Left renal pelvis (tissue), 4 donors: ENCODE measurements around the gene NBPF26. TPM values are rescaled to one million over a fixed set of nuclear protein-coding genes. Genes with fewer than 3 reads are reported as not detected.
"Not testable (repeated sequence)": the region's sequence is repeated elsewhere in the genome, so short reads cannot be mapped to it uniquely, and the experiment has no call there.

Source experiments
- DNase-seq, 4 donors: peaks; one replicate each; pipeline ENCODE4 v3.0.0-alpha.2; 2013; ENCODE audit warnings: low read depth in 4 of 4, low spot score in 3 of 4
- polyA plus RNA-seq, 4 donors: library from polyadenylated mRNA; unstranded; fragments of 120-200 nt; gene quantifications; one replicate each; pipeline ENCODE4 v1.2.1, GENCODE V29; 2013; ENCODE audit not compliant: insufficient read length in 4 of 4

NBPF26 gene
- polyA plus RNA-seq, result 10 to 100 TPM in 3 of 4 donors, 1 to 10 TPM in 1; 3.9 to 15.6 (median 13.0) TPM

DNA sequence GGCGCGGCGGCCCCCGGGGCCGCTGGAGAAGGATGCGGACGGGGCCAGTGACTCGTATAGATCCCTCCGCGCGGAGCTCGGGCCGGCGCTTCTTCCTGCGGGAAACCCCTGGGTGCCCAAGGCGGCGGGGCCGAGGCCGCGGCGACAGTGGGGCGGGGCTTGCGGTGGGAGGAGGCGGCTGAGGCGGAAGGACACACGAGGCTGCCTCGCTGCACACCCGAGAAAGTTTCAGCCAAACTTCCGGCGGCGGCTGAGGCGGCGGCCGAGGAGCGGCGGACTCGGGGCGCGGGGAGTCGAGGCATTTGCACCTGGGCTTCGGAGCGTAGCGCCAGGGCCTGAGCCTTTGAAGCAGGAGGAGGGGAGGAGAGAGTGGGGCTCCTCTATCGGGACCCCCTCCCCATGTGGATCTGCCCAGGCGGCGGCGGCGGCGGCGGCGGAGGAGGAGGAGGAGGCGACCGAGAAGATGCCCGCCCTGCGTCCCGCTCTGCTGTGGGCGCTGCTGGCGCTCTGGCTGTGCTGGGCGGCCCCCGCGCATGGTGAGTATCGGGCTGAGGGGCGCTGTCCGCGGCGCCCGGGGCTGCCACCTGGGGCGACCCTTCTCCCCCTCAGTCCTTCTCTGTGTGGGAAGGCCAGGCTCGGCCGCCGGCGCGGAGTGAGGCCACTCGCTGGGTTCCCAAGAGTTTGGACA is at the start of gene NBPF26:
TSS of gene NBPF26 (plus strand) at position 231 of the 688 bp plus-strand sequence.
- DNase-seq, result peak in 1 of 4 donors; percentile 36

DNA sequence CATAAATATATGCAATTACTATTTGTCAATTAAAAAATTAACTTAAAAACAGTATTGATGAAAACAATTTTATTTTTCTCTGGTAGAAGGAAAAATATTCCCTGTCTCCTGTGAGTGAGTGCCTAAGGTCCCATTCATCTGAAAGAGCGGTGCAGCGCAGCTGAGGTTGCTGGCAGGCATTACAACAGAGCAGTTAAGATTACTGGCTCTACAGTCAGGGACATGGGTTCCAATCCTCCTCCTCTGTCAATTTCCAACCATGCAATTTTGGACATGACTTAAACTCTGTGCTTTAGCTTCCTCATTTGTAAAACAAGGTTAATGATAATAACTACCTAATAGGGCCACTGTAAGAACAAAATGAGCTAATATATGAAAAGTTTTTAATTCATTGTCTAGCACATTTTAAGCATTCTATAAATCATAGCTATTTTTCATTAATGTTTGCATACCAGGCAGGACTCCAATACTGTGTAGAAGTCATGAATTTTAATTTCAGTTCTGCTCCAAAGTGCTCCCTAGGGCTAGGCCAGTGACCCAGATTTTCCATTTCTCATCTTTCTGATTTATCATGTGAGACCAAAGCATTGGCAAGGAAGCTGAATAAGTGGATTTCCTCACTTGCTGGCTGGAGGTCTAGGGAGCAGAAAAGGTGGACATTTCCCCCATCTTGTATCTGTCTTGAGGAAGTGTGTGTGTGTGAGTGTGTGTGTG is 43.5 kb upstream of the NBPF26 start:
- not testable (repeated sequence) for DNase-seq

DNA sequence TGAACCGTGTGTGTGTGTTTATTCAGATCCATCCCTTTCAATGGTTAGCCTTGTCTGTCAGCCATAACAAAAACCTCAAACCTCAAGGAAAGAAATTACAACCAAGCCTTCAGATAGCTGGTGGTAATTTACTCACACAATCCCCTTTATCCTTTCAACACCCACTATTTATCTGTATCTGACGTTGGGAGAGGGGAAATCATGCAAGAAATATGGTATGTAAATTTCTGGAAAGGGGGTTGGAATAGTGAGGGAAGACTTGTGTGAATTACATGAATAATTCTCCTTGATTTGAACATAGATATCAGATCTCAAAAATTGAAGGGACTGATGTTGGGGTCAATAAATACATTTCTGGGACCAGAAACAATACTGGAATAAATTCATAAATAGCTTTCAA is 42.8 kb upstream of the NBPF26 start:
- not testable (repeated sequence) for DNase-seq

DNA sequence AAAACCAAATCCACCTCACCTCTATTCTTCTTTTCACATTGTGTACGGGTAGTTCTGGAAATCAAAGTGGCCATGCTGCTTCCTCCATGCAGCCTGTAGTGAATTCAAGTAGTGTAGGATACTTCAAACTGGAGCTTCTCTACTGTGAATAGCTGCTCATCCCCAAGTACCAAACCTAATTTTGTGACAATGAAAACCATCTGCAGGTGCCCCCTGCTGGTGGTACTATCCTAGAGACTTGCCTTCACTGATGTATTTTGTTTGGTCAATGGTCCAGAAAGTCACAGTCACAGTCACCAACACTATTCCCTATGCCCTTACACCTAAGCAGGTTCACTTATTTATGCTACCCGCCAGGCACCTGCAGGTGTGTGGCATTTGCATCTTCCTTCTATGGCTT is 39.3 kb upstream of the NBPF26 start:
- not testable (repeated sequence) for DNase-seq

DNA sequence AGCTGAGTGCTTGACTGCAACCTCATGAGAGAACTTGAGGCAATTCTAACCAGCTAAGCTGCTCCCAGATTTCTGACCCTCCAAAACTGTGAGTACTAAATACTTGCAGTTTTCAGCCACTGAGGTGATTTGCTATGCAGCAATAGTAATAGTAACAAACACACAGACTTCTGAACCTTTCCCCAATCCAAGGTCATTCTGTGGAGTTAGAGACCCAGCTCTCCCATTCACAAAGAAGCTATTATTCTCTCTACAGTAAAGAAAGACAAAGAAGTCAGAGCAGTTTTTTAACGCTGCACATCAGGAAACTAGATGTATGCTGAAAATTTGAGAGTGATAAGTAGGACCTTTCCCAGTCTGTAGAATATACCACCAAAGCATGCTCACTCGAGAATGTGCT is 38.1 kb upstream of the NBPF26 start:
- not testable (repeated sequence) for DNase-seq

DNA sequence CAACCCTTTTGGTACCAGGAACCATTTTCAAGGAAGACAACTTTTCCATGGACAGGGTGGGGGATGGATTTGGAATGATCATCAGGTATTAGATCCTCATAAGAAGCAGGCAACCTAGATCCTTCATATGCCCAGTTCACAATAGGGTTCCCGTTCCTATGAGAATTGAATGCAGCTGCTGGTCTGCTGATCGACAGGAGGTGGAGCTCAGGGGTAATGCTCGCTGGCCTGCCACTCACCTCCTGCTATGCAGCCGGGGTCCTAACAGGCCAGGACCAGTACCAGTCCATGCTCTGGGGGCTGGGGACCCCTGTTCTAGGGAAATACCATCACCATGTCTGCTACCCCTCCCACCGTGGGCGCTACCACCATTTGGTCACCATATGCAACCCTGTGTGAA is 36.5 kb upstream of the NBPF26 start:
- not testable (repeated sequence) for DNase-seq

DNA sequence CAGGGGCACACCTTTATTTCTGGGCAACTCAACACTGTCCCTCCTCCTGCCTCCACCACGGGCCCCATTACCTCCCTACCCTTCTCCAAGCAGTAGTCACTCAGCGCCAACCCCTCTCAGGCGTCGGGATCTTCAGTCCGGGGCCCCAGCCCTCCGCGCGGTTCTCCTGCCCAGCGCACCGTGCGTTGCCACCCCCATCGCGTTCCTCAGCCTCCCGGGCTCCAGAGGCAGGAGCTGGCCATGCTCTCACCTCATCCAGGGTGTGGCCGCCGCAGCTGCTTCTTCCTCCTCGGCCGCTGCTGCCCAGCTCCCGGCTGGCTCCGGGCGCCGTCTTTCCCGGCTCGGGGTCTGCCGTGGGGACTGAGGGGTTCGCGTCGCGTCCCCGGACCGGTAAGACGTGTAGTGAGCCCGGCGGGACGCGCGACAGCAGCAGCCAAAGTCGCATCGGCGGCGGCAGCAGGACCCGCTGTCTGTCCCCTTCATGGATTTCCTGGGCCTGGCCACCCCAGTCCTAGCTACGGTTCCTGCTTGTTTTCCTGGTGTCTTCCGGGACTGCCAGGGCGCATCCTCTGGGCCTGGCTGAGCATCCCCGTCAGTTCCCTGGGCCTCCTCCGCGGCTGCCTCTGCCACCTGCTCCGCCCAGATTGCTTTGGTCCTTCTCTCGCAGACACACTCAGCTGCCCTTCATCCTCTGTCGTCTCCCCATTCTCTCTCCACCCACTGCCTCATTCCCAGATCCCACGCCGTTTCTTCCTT is 22.8 kb upstream of the NBPF26 start:
- not testable (repeated sequence) for DNase-seq

DNA sequence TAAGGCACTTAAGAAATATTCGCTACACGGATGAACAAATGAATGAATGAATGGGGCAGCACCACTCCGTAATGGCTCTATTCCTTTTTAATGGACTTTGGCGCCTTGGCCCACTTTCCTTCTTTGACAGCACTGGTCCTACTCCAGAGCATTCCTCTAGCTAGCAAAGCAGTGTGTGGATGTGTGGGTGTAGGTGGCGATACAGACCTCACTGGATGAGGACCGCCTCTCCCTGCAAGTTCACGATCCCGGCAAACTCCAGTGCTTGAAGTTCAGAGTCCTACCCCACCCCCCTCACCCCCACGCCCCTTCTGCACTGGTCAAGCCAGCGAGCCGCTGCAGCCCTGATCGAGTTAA is 409 bp upstream of the NBPF26 start:
- DNase-seq, result not testable (repeated sequence)

DNA sequence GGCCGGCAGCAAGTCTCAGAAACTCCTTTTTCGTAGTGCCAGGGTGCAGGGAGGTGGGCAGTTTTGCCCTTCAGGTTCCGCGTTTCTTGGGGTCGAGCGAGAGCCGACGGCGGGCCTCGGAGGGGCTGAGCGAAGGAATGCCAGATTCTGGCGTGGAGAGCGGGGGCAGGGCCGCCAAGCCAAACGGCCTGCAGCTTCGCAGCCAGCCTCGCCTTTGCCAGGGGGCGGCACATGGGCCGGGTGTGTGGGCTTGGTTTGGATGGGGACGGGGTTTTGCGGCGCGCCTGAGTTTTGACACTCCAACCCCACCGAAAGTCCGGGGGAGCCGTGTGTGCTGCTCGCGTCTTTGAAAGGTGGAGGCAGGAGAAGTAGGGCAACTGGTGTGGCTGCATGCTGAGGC is 762 bp downstream of the NBPF26 start:
- not testable (repeated sequence) for DNase-seq

DNA sequence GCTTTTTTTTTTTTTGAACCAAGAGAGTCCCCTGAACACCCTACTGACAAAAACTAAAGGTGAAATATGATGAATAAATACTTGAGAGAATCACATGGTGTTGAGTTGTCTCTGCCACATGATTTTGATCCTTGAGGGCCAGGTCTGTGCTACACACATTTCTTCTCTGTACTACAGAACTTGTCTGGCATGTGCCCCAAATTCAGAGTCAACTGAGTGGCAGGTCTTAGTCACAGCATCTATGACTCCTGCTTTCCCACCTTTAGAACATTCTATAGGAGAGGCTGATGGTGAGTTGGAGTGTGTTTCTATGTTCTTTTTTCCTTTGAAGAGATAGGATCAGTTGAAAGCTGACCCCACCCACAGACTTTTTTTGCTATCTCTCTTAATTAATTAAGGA is 5.1 kb downstream of the NBPF26 start:
- DNase-seq, result not testable (repeated sequence)

DNA sequence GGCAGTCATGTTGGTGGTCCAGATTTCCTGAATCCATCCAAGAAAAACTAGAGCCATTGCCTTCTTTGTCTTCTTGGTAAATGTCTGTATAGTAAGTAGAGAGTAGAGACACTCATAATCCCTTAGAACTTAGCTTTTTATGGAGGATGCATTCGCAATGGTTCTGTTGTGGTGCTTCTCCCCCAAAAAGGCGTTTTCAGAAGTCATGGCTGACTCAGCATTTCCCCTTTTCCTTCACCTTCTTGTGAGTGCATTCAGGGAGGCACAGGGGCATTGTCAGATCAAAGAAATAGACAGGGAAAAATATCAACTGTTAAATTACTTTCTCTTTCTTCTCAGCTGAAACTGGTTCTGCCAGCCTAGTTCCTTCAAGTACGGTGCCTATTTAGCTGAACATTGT is 45.3 kb downstream of the NBPF26 start:
- DNase-seq, result not testable (repeated sequence)

DNA sequence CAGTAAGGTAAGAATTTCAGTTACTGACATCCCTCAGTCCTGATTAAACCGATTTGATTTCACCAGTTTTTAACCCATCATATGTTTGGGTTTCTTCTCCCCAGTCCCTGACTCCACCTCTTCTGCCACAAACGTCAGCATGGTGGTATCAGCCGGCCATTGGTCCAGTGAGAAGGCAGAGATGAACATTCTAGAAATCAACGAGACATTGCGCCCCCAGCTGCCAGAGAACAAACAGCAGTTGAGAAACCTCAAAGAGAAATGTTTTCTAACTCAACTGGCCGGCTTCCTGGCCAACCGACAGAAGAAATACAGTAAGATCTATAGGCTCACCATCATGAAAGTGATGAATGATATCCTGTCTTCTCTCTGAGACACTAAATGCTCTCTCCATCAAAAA is 81.7 kb downstream of the NBPF26 start:
- not testable (repeated sequence) for DNase-seq

DNA sequence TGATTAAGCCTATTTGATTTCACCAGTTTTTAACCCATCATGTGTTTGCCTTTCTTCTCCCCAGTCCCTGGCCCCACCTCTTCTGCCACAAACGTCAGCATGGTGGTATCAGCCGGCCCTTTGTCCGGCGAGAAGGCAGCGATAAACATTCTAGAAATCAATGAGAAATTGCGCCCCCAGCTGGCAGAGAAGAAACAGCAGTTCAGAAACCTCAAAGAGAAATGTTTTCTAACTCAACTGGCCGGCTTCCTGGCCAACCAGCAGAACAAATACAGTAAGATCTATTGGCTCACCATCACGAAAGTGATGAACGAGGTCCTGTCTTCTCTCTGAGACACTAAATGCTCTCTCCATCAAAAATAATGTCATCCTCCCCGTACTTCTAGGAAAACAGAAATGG is 88.1 kb downstream of the NBPF26 start:
- DNase-seq, result not testable (repeated sequence)

DNA sequence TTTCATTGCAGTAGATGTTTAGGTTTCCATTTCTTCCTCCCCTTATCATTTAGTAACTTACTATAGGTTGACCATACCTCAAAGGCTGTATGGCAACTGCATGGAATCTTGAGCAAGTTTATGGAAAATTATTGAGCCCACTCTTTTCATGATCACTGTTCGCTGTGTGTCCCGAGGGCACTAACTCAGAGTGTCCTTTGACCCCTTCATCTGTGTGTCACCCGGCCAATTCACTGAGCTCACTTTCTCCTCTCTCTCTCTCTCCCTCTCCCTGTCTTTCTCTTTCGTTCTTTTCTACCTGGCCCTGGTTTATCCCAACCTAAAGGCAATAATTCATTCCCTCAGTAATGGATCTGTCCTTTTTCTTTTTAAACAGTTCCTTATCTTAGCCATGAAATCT is 101.3 kb downstream of the NBPF26 start:
- DNase-seq, result not testable (repeated sequence)

DNA sequence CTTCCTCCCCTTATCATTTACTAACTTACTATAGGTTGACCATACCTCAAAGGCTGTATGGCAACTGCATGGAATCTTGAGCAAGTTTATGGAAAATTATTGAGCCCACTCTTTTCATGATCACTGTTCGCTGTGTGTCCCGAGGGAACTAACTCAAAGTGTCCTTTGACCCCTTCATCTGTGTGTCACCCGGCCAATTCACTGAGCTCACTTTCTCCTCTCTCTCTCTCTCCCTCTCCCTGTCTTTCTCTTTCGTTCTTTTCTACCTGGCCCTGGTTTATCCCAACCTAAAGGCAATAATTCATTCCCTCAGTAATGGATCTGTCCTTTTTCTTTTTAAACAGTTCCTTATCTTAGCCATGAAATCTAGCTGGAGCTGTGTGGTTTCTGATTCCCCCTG is 102.9 kb downstream of the NBPF26 start:
- DNase-seq, result not testable (repeated sequence)

DNA sequence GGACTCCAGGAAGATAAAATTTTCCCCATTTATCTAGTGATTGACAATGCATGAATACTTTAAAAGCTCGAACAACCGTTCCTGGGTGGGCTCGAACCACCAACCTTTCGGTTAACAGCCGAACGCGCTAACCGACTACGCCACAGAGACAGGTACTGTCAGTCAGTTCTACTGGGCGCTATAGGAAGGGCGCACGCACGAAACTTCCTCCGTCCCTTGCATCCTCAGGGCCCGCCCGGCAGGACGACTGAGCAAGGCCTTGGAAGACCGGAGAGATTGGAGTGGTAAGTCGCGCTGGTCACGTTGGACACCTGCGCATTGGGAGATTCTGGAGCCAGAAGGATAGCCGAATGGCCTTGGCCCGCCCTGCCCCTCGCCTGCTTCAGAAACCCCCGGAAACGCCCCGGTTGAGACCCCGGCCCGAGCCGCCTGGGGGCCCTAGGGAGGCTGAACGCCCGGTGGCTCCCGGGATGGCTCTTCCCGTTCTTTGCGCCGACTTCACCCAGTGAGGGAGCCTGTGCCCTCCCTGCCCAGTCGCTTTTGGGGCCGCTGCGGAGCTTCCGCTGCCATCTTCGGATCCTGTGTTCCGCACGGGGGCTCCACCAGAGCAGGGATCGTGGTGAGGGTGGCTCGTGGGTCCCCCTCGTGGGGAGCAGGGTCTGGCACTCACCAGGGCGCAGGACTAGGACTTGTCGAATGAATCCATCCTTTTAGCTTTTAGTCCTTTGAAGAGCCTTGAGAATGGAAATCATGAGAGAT is 120.6 kb downstream of the NBPF26 start:
- DNase-seq, result peak in 3 of 4 donors; percentile 8 to 33 (median 29)

DNA sequence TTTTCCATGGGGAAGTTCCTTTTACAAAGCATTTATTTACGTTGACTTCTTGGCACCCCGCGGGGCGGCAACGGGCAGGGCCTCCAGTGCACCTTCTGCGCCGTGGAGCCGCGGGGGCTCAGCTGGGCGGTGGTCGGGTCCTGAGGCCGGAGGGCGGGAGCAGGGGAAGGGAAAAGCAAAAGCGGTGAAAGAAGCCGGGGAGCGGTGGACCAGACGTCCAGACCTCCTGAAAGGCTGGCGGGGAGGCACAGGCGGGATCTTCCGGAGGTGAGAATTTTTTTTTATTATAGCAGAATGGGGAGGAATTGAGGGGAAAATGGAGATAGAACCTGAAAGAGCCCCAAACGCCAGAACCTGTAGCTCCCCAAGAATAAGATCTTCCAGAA is 121.2 kb downstream of the NBPF26 start:
- DNase-seq, result not testable (repeated sequence)

DNA sequence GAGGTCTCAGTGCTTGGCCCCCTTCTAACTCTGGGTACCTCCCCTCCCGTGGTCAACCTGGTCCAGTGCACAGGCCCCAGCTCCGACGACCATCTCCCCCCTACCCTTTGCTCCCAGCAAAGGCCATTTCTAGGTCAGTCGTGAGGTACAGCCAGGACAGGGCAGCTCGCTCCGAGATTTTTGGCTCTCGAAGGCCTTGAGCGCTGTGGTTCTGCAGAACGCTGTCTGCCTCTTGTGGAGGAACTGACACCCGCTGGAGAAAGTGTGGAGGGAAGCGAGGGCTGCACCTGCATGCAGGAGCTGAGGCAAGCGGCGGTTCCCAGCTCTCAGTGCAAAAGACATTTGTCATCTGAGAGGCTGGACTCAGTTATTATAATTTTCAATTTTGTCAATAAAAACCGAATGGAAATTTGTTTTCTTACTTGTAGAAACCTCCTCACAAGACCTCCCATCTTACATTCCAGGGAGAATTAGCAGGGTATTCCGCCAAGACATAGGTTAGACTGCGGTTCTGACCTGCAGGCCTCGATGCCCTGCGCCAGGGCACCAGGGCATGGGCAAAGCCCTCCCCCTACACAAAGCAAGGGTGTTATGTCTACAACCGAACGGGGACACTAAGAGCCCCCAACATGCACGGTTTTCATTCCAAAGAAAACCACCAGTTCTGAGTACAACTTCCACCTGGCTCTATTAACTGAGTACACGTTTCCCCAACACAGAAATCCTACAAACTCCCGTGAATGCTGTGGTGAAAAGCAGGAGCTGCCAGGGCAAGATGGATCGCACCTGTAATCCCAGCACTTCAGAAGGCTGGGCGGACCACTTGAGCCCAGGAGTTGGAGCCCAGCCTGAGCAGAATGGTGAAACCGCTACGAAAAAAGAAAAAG is 125.9 kb downstream of the NBPF26 start:
- not testable (repeated sequence) for DNase-seq

DNA sequence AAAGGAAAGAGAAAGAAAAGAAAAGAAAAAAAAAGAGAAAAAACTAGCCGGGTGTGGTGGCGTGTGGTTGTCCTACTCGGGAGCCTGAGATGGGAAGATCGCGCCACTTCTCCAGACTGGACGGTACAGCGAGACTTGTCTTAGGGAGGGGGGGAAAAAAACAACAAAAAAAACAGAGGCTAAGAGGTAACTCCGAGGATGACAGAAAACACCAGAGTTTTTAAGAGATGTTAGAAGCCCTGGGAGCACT is 126.5 kb downstream of the NBPF26 start:
- DNase-seq, result peak in 2 of 4 donors; percentile 2 to 8
